ENCODE results near the gene TMA7.

DNA sequence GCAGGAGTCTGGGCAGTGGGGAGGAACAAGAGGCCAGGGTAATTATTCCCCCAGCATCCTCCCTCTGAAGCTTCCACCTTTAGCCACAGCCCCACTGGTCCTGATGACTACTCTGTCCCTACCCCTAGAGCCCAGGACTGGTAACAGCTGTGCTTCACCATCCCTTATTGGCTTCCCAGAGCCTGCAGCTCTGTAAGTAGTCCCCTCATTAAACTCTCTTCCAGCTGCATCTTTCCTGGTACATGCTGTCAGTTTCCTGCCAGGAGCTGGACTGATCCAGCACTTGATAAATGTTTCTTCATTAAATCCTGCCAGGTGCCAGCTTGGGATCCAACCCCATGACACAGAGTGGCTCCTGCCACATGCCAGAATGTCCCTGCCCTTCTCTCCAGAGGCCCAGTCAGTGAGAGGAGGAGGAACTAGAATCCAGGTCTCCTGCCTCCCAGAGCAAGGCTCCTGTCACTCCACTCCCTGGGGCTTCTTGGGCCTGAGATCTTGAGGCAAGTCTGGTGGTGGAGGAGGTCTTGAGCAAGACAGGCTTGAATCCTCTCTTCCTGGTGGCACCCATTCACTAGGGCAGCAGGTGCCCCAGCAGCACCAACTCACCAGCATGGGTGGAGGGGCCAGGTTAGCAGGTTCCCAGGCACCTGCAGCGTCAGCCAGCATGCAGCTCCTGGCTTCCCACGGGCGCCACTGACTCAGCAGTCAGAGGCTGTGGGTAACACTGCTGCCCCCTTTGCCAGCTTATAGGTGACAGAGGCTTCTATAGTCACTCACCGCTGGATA lies 40.5 kb upstream of the TMA7 start:
- TF ChIP-seq POLR2AphosphoS5 (IDR thresholded peaks at IDR 0.05; ENCODE audit: low read depth, low read length) (no peak), TAF1 (IDR thresholded peaks at IDR 0.05; ENCODE audit: borderline replicate concordance, insufficient read depth, low read length) (no peak), FOXP2 (optimal IDR thresholded peaks at IDR 0.05; ENCODE audit: borderline replicate concordance, extremely low read depth, extremely low read length, insufficient read depth) (no peak)
- TF ChIP-seq, protein P1, sequence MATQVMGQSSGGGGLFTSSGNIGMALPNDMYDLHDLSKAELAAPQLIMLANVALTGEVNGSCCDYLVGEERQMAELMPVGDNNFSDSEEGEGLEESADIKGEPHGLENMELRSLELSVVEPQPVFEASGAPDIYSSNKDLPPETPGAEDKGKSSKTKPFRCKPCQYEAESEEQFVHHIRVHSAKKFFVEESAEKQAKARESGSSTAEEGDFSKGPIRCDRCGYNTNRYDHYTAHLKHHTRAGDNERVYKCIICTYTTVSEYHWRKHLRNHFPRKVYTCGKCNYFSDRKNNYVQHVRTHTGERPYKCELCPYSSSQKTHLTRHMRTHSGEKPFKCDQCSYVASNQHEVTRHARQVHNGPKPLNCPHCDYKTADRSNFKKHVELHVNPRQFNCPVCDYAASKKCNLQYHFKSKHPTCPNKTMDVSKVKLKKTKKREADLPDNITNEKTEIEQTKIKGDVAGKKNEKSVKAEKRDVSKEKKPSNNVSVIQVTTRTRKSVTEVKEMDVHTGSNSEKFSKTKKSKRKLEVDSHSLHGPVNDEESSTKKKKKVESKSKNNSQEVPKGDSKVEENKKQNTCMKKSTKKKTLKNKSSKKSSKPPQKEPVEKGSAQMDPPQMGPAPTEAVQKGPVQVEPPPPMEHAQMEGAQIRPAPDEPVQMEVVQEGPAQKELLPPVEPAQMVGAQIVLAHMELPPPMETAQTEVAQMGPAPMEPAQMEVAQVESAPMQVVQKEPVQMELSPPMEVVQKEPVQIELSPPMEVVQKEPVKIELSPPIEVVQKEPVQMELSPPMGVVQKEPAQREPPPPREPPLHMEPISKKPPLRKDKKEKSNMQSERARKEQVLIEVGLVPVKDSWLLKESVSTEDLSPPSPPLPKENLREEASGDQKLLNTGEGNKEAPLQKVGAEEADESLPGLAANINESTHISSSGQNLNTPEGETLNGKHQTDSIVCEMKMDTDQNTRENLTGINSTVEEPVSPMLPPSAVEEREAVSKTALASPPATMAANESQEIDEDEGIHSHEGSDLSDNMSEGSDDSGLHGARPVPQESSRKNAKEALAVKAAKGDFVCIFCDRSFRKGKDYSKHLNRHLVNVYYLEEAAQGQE (IDR thresholded peaks at IDR 0.05; ENCODE audit: insufficient read depth in 1 of 2, low read depth in 2 of 2, low read length in 2 of 2) = no peak

Measured in PFSK-1 (cell line).